22Rv1 (cell line): Measurements from ENCODE around the gene RMI1.

Experiments used
- H3K27ac ChIP-seq: fragments of 450-650 bp; 2 replicates; pipeline ENCODE4 v1.5.1; 2017
- ZFX ChIP-seq: fragments of 450-650 bp; IDR thresholded peaks from 2 replicates; pipeline ENCODE4 v1.6.1; 2017; ENCODE audit warnings: antibody characterized with exemption, borderline replicate concordance
- TF ChIP-seq, protein P1 (sequence below): fragments of 450-650 bp; IDR thresholded peaks from 2 replicates; pipeline ENCODE4 v1.5.1; 2017; ENCODE audit warnings: mild to moderate bottlenecking

The RMI1 gene

DNA sequence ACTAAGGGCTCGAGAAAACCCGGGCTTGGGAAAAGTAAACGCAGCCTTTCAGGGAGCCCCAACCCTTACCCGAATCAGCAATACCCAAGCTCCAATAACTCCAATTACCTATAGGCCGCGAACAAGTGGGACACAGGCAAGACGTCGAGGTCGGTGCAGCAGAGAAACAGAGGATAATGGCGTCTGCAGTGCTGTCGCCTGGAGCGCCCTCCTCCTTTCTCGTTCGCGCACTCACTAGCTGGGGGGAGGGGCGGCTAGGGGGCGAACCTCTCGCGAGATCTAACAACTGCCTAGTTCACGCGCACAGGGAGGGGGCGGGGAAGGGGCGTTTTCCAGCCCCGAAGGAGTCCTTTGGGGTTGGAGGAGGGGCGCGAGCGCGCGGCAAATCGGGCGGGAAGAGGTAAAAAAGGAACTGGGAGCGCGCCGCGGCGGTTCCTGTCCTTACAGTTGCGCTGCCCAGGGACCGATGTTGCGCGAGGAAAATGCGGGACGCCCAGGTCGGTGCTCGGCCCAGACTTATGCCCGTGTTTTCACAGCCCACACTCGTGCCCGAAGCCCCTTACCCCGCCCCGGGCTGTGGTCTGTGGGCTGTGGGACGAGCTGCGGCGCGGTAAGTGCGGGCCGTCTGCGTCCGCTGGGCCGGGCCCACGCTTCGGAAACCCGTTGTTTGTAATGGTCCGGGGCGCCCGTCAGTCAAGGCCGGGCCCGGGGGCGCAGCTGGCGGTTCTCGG, at the start of gene RMI1:
Gene RMI1, plus strand, starts transcription at position 411 of the 731 bp plus-strand sequence. CDS start 20,182 bp downstream, outside the sequence.
- TF ChIP-seq, protein P1, sequence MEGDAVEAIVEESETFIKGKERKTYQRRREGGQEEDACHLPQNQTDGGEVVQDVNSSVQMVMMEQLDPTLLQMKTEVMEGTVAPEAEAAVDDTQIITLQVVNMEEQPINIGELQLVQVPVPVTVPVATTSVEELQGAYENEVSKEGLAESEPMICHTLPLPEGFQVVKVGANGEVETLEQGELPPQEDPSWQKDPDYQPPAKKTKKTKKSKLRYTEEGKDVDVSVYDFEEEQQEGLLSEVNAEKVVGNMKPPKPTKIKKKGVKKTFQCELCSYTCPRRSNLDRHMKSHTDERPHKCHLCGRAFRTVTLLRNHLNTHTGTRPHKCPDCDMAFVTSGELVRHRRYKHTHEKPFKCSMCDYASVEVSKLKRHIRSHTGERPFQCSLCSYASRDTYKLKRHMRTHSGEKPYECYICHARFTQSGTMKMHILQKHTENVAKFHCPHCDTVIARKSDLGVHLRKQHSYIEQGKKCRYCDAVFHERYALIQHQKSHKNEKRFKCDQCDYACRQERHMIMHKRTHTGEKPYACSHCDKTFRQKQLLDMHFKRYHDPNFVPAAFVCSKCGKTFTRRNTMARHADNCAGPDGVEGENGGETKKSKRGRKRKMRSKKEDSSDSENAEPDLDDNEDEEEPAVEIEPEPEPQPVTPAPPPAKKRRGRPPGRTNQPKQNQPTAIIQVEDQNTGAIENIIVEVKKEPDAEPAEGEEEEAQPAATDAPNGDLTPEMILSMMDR = no peak
- TF ChIP-seq ZFX = no peak
- H3K27ac ChIP-seq = peak within 1 kb of the TSS; percentile 95

DNA sequence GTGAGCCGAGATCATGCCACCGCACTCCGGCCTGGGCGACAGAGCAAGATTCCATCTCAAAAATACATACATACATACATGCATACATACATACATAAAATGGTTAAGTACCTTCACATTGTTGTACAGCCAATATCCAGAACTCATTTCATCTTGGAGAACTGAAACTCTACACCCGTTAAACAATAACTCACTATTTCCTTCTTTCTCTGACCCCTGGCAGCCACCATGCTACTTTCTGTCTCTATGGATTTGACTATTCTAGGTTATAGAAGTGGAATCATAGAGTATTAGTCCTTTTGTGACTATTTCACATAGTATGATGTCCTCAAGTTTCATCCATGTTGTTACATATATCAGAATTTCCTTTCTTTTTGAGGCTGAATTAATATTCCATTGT, 49.7 kb upstream of the RMI1 start:
- H3K27ac ChIP-seq = no peak overlapping the region
- TF ChIP-seq ZFX = no peak
- TF ChIP-seq, protein P1 = no peak

DNA sequence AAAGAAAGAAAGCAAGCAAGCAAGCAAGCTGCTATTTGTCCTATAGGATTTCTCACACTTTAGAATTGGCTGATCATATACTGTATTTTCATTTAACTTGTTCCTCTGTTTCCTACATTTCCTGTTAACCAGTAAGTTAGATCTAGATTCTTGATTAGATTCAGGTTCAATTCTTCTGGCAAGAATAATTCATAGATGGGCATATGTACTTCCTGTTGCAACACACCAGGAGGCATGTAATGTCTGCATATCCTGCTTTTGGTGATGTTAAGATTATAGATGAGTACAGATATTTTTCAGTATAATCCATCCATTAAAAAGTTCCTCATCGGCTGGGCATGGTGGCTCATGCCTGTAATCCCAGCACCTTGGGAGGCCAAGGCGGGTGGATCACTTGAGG, 48.6 kb upstream of the RMI1 start:
- TF ChIP-seq, protein P1 = no peak
- TF ChIP-seq ZFX = no peak
- H3K27ac ChIP-seq = no peak overlapping the region

DNA sequence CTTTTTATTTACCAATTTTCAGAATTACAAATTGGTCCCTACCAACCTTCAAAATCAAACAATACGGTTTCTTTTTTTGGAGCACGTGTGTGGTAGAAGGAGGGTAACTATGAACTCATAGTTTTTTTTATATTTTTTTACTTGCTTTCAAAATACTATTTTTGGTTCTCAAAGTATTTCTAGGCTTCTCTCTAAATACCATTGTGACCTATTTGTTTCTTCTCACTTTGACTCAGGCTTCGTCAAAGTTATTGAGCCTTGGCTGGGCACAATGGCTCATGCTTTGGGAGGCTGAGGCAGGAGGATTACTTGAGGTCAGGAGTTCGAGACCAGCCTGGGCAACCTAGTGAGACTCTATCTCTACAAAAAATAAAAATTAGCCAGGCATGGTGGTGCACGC, 47.8 kb upstream of the RMI1 start:
- TF ChIP-seq ZFX = no peak
- TF ChIP-seq, protein P1 = no peak
- H3K27ac ChIP-seq = no peak overlapping the region

DNA sequence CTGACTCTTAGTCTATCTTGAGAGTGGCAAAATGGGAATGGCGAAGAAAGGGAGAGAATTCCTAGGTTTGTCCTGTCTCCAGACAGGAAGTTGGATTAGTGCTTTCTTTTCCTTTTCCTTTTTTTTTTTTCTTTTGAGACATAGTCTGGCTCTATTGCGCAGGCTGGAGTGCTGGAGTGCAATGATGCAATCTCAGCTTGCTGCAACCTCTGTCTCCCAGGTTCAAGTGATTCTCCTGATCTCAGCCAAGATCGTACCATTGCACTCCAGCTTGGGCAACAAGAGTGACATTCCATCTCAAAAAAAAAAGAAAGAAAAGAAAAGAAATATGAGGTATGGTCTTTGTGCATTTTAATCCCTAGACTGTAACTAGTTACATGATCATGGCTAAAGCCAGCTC, 46.8 kb upstream of the RMI1 start:
- no peak overlapping the region for H3K27ac ChIP-seq
- TF ChIP-seq ZFX = no peak
- TF ChIP-seq, protein P1 = no peak

DNA sequence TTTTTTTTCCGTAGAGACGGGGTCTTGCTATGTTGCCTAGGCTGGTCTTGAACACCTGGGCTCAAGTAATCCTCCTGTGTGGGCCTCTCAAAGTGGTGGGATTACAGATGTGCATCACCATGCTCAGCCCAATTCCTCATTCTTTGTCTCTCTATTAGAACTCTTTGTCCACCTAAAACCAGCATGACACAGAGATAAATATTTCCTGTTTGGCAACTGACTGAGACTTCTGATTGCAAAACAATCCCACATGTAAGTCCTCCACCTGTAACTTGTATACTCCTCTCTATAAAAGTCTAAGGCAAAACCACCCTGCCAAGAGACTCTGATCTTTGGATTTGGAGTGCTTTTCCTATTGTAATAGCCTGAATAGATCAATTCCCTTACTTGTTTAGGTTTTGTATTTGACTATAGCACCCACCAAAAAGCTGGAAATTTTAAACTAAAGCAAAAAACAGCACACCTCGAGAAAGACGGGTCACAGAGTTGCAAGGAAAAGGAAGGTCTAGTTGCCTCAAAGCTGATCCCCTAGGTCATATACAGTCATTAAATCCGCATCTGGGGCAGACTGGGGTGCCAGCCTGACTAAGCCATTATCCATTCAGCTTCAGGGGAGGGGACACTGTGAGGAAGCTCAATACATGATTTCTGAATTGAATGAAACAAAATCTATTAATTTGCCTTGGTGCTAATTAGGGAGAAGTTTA, 45.9 kb upstream of the RMI1 start:
- H3K27ac ChIP-seq = no peak overlapping the region
- TF ChIP-seq, protein P1 = no peak
- TF ChIP-seq ZFX = no peak

DNA sequence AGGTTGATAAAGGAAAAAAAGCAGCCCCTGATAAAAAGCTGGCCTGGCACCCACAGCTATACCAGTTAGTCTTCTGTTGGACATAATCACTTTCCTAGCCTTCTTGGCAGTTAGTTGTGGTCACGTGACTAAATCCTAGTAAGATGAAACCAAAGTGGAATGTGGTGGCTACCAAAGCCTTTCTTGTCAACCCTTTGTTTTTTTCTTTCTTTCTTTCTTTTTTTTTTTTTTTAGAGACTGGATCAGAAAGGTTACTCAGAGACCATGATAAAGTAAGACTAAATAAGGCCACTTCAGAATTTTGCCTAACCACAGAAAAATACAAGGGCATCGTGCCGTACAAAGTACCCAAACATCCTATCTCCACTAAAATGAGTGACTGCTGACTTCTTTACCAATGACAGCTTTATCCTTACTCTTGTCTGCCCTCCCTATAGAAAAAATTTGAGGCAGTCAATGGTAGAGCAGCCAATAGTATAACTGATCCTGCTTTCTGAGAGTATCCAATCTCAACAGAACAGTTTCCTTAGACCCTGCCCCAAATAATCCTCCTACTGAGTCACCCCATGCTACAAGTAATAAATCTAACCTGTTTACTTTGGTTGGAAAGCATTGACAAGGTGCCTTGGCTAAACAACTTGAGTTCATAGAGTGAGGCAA, 45.2 kb upstream of the RMI1 start:
- no peak overlapping the region for H3K27ac ChIP-seq

More for the DNA sequence above, 45.2 kb upstream of the RMI1 start:
- TF ChIP-seq, protein P1 = no peak
- no peak for TF ChIP-seq ZFX
